ENCODE results near the gene DNAAF5.
"Not testable (repeated sequence)": the region's sequence is repeated elsewhere in the genome, so short reads cannot be mapped to it uniquely, and the experiment has no call there.

Gene DNAAF5

DNA sequence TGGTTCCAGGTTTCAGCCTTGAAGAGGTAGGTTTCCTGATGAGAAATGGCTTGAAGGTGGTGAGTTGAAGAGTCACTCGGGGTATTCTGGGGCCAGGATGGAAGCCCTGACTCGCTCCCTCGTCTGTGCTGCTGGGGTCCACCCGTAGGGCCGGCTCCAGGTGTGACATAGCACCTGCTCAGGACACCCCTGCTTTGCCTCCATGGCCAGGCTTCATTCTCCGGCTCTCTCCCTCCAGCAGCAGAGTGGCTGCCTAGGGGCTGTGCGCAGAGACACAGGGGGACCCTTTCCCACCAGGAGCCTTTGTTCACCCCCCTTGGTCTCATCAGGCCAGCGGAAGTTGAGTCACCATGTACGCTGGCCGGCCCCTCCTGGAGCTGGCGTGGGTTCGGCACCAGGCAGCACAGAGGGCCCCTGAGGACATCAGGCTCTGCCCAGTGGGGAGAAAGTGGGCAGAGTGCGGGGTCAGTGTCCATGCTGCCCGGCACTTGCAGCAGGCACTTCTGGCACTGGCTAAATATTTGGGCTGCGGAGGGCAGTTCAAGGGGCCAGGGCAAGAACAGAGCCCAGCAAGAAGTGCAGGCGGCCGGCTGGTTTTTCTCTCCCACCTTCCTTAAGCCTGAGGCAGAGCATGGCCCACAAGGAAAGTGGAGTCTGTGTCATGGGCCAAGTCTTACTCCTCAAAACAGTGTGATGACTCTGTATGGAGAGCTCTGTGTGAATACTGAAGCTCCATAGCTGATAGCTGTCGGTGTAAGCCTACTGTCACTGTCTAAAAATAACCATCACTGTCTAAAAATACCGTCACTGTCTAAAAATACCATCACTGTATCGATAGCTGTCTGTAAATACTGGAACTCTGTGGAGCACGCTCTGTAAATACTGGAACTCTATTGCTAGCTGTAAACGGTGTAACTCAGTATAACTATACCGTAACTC is 4.3 kb downstream of the DNAAF5 start:
- no peak for DNase-seq

DNA sequence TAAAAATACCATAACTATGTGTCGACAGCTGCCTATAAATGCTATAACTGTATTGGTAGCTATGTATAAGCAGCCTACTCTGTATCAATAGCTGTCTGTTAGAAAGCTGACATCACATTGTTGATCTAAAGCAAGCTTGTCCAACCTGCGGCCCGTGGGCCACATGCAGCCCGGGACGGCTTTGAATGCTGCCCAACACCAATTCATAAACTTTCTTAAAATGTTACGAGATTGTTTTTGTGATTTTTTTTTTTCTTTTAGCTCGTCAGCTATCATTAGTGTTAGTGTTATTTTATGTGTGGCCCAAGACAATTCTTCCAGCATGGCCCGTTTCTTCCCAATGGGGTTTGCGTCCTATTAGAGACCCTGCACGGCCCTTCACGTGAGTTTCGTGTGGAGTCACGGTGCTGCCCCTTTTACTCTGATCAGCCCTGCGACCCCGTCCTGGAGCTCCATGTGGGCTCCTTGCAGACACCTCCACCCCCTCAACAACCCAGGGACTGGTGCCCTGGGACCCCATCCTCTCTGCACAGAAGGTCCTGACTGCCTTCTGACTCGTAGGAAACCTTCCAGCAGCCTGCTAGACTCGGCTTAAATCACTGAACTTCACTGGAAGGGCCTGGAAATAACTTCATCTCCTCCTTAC is 5.1 kb downstream of the DNAAF5 start:
- DNase-seq: no peak

DNA sequence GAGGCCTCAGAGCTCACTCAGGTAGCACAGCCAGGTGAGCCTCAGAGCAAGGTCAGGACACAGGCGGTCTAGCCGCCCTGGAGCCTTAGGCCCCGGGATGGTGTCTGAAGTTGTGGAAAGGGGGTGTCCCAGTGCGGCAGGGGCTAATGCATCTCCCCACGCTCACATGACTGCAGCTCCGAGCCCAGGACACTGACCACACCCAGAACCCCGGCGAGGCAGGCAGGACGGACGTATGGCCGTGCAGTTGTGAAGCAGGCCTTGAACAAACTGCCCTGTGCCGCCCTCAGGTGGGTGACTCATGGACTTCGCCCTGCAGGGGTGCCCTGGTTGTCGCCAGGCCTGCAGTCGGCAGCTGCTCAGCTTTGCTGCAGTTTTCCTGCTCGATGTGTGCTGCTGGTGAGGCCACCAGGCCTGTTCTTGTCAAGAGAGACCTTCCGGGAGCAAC is 5.6 kb downstream of the DNAAF5 start:
- DNase-seq: no peak

DNA sequence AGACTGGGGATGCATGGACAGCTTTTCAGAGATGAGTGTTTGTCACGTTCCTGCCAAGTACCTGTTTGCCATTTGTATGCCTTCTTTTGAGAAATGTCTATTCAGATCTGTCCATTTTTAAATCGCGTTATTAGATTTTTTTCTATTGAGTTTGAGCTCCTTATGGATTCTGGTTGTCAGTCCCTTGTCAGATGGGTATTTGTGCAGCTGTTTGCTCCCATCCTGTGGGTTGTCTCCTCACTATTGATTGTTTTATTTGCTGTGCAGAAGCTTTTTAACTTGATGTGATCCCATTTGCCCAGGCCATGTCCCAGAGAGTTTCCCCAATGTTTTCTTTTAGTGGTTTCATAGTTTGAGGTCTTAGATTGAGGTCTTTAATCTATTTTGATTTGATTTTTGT is 6.1 kb downstream of the DNAAF5 start:
- no peak for DNase-seq

DNA sequence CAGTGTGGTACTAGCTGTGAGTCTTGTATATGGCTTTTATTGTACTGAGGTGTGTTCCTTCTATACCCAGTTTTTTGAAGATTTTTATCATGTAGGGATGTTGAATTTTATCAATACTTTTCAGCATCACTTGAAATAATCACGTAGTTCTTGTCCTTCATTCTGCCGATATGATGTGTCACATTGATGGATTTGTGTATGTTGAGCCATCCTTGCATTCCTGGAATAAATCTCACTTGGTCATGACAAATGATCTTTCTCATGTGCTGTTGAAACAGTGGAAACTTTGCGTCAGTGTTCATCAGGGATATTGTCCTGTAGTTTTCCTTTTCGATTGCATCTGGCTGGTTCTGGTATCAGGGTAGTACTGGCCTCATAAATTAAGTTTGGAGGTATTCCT is 7.7 kb downstream of the DNAAF5 start:
- no peak for DNase-seq

DNA sequence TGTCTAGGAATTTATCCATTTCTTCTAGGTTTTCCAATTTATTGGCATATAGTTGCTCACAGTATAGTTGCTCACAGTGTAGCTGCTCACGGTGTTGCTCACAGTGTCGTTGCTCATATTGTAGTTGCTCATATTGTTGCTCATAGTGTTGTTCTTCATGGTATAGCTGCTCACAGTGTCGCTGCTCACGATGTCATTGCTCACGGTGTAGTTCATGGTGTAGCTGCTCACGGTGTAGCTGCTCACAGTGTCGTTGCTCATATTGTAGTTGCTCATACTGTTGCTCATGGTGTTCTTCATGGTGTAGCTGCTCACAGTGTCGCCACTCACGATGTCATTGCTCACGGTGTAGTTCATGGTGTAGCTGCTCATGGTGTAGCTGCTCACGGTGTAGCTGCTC is 8.3 kb downstream of the DNAAF5 start:
- DNase-seq: no peak

DNA sequence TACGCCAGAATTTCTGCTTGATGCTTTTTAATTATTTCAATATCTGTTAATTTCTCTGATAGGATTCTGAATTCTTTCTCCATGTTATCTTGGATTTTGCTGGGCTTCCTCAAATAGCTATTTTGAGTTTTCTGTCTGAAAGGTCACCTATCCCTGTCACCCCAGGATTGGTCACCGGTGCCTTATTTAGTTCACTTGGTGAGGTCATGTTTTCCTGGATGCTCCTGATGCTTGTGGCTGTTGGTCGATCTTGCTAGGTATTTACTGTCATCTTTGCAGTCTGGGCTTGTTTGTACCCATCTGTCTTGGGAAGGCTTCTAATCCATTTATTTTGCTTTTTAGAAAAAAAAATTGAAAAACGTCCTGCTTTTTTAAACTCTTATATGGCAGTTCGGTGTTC is 11.7 kb downstream of the DNAAF5 start:
- DNase-seq: no peak

DNA sequence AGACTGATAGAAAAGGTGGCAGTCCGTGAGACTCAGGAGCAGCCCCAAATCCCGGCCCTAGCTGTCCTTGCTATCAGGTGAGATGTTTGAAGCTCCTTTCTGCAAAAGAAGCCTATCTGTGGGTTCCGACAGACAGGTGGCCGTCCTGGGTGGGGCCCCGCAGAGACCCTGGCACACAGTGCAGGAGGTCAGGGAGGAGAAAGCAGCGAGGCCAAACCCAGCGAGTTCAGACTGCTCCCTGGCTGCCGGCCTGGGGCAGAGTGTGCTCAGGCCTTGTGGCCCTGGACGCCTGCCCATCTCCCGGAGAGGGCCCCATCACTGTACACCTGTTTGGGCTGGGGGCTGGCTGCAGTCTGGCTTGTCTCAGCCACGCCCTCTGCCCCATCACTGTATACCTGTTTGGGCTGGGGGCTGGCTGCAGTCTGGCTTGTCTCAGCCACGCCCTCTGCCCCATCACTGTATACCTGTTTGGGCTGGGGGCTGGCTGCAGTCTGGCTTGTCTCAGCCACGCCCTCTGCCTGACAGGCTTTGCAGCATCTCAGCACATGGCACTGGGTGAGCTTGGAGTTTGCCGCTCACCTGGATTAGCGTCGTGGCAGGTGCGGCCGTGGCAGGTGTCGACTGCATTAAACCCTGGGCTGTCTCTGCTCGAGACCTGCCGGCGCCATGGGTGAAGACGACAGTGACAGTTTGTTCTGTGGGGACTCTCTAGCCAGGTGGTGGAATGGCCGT is 12.4 kb downstream of the DNAAF5 start:
- no peak for DNase-seq

DNA sequence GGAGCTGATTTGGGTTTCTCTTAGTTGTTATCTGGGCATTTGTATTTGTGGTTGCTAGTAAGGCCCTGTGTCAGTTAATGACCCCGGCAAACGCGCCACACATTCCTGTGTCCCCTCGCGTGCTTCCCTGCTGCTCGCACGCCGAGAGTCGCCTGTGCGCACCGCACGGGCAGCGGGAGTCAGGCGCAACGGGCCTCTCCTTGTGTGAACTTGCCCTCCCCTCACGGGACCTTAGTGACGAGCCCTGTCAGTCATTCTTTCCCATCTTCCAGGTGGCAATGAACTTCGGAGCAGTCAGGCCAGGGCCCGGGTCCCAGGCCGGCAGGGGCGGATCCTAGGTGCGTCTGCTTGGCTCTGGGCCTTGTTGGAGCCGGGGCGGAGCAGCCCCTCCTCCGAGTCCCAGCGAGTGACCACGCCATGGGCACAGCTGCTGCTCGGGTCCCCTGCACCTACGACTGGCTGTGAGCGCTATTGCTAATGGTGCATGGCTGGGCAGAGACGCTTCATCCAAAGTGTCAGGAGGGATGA is 13.0 kb downstream of the DNAAF5 start:
- no peak for DNase-seq

DNA sequence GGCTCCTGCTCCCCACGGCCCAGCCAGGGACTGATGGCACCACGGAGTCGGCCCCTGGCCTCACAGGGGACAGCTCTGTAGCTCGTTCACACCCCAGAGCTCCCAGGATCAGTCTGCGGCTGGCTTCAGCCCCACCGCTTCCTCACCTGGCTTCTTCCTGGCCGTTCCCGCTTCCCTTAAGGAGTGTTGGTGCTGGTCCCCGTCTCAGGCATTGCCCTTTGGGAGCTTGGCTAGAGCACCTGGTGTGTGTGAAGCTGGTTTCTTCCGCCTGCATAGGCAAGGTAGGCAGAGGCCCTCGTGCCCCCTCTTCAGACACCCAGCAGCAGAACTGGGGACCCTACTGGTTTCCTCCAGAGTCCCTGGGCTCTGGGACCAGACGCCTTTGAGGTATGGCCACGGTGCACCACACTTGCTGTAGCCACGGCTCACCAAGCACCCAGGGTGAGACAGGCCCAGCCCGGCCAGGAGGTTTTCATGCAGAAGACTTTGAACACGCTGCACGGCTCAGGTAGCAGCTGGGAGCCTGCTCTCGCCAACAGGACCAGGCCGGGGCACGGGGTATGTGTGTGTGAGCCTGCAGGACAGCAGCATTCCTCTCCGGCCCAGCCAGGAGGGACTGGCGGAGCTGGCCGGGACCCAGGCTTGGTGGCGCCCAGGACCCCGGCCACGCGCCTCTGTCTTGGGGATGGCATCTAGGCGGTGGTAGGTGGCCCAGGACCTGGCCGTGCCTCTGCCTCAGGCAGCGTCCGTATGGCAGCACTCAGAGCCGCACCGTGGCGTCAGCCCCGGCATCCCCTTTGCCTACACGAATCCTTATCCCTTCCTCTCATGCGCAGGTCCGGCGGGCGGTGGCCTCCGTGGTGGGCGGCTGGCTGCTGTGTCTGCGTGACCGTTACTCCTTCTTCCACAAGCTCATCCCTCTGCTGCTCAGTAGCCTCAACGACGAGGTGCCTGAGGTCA is 13.8 kb downstream of the DNAAF5 start:
- DNase-seq: no peak

DNA sequence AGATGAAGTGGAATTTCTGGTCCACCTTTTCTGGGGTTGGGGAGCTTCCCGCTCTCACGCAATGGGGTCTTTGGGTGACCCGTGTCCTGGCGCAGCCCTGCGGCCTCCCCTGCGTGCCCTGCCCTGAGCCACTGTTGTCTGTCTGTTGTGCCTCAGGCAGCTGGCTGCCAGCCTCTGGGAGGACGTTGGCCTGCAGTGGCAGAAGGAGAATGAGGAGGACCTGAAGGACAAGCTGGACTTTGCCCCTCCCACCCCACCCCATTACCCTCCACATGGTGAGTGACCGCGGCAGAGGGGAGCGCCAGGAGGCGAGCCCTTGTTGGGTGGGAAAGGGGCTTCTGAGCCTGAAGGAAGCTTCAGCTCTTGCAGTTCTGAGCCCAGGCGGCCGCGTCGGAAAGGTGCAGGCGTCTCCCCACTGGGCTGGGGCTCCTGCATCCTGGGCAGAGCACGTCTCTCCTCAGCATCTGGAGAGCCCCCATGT is 14.7 kb downstream of the DNAAF5 start:
- no peak for DNase-seq

DNA sequence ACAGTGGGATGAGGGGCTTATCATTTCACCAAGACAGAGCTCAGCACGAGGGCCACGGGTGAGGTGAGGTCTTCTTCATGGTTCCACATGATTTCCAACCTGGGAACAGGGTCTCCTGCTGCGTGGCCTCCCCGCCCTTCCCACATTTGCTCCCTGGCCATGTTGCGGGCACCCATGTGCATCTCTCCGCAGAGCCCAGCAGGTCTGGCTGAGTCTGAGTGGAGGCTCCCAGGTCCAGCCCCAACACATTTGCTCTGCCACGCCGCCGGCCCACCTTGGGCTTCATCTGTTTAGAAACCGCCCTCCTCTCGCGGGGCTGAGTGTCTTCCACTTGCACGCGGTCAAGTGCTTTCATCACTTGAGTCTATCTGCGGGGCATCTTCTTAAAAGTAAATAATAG is 15.4 kb downstream of the DNAAF5 start:
- no peak for DNase-seq

DNA sequence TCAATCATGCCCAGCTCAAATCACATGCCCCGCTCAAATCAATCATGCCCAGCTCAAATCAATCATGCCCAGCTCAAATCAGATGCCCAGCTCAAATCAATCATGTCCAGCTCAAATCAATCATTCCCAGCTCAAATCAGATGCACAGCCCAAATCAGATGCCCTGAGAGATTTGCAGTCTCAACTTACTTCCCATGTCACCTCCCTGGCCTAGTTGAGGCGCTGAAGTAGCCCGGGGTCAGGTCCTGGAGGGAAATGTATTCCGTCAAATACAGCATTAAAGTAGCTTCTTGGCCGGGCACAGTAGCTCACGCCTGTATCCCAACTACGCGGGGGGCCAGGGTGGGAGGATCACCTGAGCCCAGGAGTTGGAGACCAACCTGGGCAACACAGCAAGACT is 16.3 kb downstream of the DNAAF5 start:
- no peak for DNase-seq

DNA sequence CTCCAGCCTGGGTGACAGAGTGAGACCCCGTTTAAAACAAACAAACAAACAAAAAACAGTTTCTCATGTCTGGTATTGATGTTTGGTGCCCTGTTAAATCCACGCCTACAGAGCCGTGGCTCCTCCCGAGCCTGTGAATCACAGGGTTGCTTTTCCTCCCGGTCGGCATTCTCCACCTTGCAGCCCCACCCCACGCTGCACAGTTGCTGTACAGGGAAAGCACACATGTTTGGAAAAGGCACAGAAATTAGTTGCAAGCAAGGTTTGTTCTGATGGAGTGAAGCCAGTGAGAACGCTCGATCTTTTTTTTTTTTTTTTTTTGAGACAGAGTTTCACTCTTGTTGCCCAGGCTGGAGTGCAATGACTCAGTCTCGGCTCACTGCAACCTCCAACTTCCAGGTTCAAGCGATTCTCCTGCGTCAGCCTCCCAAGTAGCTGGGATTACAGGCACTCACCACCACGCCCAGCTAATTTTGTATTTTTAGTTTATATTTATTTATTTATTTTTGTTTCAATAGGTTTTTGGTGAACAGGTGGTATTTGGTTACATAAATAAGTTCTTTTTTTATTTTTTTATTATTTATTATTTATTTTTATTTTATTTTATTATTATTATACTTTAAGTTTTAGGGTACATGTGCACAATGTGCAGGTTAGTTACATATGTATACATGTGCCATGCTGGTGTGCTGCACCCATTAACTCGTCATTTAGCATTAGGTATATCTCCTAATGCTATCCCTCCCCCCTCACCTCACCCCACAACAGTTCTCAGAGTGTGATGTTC is 17.0 kb downstream of the DNAAF5 start:
- DNase-seq: not testable (repeated sequence)

DNA sequence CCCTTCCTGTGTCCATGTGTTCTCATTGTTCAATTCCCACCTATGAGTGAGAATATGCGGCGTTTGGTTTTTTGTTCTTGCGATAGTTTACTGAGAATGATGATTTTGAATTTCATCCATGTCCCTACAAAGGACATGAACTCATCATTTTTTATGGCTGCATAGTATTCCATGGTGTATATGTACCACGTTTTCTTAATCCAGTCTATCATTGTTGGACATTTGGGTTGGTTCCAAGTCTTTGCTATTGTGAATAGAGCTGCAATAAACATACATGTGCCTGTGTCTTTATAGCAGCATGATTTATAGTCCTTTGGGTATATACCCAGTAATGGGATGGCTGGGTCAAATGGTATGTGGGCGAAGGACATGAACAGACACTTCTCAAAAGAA is 17.6 kb downstream of the DNAAF5 start:
- DNase-seq: not testable (repeated sequence)

DNA sequence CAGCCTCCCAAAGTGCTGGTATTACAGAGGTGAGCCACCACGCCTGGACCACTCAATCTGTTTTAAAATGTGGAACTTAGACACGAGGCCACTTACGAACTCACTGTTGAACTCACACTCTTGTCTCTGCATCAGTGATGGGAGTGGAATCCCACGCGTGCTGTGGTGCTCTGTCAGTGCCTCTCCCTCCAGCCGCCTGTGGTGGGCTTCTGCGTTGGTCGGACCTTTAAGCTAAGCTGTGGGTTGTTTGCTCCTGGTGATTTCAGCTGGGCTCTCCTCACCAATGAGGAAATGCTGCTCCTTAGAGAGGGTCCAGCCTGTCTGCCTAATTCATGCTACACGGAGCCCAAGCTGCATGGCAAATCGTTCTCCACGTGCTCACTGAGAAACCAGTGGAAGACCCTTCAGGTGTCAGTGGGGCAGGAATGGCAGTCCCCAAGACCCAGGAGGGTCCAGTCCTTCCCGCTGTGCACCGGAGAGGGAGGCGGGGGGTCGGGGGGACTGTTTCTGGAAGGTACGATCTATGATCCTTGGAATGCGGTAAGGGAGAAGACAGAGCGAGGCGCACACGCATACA is 18.4 kb downstream of the DNAAF5 start:
- no peak for DNase-seq

DNA sequence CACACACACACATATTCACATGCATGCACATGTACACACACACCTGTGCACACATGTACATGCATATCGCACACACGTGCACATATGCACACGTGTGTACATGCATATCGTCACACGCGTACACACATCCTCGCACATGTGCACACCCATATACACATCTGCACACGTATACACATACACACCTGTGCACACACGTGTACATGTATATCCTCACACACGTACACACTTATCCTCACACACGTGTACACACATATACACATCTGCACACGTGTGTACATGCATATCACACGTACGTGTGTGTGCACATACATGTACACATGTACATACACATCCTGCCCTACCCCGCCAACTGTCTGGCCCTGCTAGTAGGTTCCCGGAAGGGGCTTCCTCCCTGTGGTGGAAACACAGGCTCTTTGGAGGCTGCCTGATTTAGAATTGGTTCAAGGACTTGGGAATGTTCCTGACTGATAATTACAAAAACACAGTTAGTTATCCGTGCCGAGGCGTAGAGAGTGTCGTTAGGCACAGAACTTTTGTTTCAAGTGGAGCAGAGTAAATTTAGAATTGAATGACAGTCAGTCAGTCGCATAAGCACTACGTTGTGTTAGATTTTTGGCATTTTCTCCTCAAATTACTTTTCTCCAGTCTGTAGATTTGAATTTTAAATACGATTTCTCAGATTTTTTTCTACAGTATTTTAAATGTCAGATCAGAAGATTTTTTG is 19.1 kb downstream of the DNAAF5 start:
- DNase-seq: no peak

DNA sequence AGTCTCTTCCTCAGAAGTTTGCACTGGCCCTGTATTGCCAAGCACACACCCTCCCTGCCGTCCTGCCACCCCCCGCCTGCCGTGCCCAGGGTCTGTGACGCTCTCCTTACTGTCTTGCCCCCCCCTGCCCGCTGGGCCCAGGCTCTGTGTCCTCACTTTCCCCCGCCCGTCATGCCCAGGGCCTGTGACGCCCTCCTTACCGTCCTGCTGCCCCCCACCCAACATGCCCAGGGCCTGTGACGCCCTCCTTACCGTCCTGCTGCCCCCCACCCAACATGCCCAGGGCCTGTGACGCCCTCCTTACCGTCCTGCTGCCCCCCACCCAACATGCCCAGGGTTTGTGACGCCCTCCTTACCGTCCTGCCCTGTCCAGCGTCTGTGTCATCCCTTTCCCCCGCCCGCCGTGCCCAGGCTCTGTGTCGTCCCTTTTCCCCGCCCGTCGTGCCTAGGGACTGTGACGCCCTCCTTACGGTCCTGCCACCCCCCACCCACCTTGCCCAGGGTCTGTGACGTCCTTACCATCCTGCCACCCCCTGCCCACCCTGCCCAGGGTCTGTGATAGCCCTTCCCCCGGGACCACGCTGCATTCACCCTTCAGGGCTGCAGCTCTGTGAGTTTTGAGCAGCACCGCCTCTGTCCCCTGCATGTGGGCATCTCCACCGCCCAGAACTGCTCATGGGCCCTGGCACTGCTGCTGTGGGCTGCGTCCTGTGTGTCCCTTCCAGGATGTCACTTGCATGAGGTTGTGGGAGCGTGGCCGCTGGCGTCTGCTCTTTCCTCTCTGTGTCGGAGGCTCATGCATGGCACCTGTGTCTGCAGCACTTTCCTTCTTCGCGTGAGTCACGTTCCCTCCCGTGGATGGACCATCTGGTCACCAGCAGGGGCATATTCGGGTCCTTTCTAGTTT is 19.9 kb downstream of the DNAAF5 start:
- DNase-seq: no peak

DNA sequence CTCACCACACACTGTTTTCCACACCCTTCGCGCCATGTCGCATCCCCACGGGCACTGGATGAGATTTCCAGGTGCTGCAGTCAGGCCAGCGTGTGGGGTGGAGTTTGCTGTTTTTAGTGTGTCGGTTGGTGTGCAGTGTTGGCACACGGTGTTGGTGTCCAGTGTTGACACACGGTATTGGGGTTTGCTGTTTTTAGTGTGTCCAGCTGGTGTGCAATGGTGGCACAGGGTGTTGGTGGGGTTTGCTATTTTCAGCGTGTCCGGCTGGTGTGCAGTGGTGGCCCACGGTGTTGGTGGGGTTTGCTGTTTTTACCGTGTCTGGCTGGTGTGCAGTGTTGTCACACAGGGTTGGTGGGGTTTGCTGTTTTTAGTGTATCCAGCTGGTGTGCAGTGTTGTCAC is 20.7 kb downstream of the DNAAF5 start:
- no peak for DNase-seq

All from stimulated activated CD4-positive, alpha-beta T cell treated with anti-CD3 and anti-CD28 coated beads, Interleukin-1b, Interleukin-23, amount 100 ng/mL, for 48 hours (primary cell).